ENCODE data around the gene ID2. TPM values are rescaled to one million over a fixed set of nuclear protein-coding genes. Genes with fewer than 3 reads are reported as not detected.

ID2 gene
- total and polyA plus RNA-seq, 2 of the 13 experiments (the other 11 are each of a cell fraction or from before 2014, with no cell fraction given) = 214 to 719 TPM

GRCh38 chr2:8679827-8680731 lies 1.8 kb upstream of the ID2 start (continued):
- peak; percentile 88; the same call in 1 of the 2 replicates for TF ChIP-seq ETV5 (CRISPR knock-in tag; IDR thresholded peaks at IDR 0.05; ENCODE audit: borderline replicate concordance)
- TF ChIP-seq NKX3-1 (CRISPR knock-in tag; IDR thresholded peaks at IDR 0.05) = peak; percentile 66; the same call in 1 of the 2 replicates
- peak; percentile 79 for TF ChIP-seq ZNF331 (CRISPR knock-in tag; IDR thresholded peaks at IDR 0.05)
- TF ChIP-seq JUN (CRISPR knock-in tag; IDR thresholded peaks at IDR 0.05) = 0 out of 2 replicates have a peak, but pooled peaks have one; percentile 60
- TF ChIP-seq RAD21 (CRISPR knock-in tag; IDR thresholded peaks at IDR 0.05) = peak; percentile 50; the same call in 1 of the 2 replicates
- peak; percentile 45; the same call in 1 of the 2 replicates for TF ChIP-seq FOXK2 (IDR thresholded peaks at IDR 0.05)
- peak; percentile 28; the same call in 1 of the 2 replicates for TF ChIP-seq BRCA1 (CRISPR knock-in tag; IDR thresholded peaks at IDR 0.05)
- TF ChIP-seq ATF7 (IDR thresholded peaks at IDR 0.05) = no peak
- 0 out of 2 replicates have a peak, but pooled peaks have one; percentile 22 for TF ChIP-seq ATF7 (CRISPR knock-in tag; IDR thresholded peaks at IDR 0.05)
- peak; percentile 84; the same call in 1 of the 2 replicates for TF ChIP-seq ZBTB7B (CRISPR knock-in tag; IDR thresholded peaks at IDR 0.05)
- peak; percentile 79; the same call in 1 of the 2 replicates for TF ChIP-seq ZNF724P (CRISPR knock-in tag; IDR thresholded peaks at IDR 0.05; ENCODE audit: borderline replicate concordance)
- TF ChIP-seq REL (CRISPR knock-in tag; conservative IDR thresholded peaks at IDR 0.05) = peak; percentile 24; the same call in 1 of the 2 replicates
- TF ChIP-seq ZNF552 (CRISPR knock-in tag; IDR thresholded peaks at IDR 0.05; ENCODE audit: borderline replicate concordance) = no peak
- TF ChIP-seq ZNF546 (CRISPR knock-in tag; conservative IDR thresholded peaks at IDR 0.05) = no peak
- peak; percentile 99 for TF ChIP-seq HNF1A (IDR thresholded peaks at IDR 0.05; ENCODE audit: low read depth)
- TF ChIP-seq HNF1A (CRISPR knock-in tag; IDR thresholded peaks at IDR 0.05; ENCODE audit: borderline replicate concordance) = peak; percentile 99
- no peak for TF ChIP-seq ZNF383 (CRISPR knock-in tag; IDR thresholded peaks at IDR 0.05; ENCODE audit: borderline replicate concordance)
- TF ChIP-seq ZBTB4 (CRISPR knock-in tag; IDR thresholded peaks at IDR 0.05; ENCODE audit: borderline replicate concordance) = no peak; the same call in 1 of the 2 replicates
- no peak for TF ChIP-seq ZMAT5 (CRISPR knock-in tag; IDR thresholded peaks at IDR 0.05; ENCODE audit: borderline replicate concordance, low read depth)
- no peak for TF ChIP-seq NPAS2 (CRISPR knock-in tag; IDR thresholded peaks at IDR 0.05; ENCODE audit: borderline replicate concordance)
- no peak for TF ChIP-seq NBN (conservative IDR thresholded peaks at IDR 0.05)

All from HepG2 (cell line).